Endothelial cell (in vitro differentiated cells): ENCODE results near the gene DENND6B. TPM values are rescaled to one million over a fixed set of nuclear protein-coding genes. Genes with fewer than 3 reads are reported as not detected.
A peak's percentile ranks its signal among the peaks of the same experiment; 100 is the strongest.
"Not testable (repeated sequence)": the region's sequence is repeated elsewhere in the genome, so short reads cannot be mapped to it uniquely, and the experiment has no call there.

Source experiments
- DNase-seq: peaks from one replicate; pipeline ENCODE4 v3.0.0; 2021; ENCODE audit warnings: low spot score
- H3K27ac Mint-ChIP-seq: one replicate; pipeline ENCODE4 v1.8.0; 2021; ENCODE audit warnings: mixed read lengths, inconsistent platforms; ENCODE audit not compliant: unreplicated experiment
- H3K27me3 Mint-ChIP-seq: one replicate; pipeline ENCODE4 v1.8.0; 2021; ENCODE audit warnings: mild to moderate bottlenecking, moderate library complexity, mixed read lengths, inconsistent platforms; ENCODE audit not compliant: unreplicated experiment
- H3K36me3 Mint-ChIP-seq: one replicate; pipeline ENCODE4 v1.8.0; 2021; ENCODE audit warnings: mild to moderate bottlenecking, low read depth, mixed read lengths, inconsistent platforms; ENCODE audit not compliant: unreplicated experiment
- H3K4me1 Mint-ChIP-seq: one replicate; pipeline ENCODE4 v1.8.0; 2021; ENCODE audit warnings: mild to moderate bottlenecking, mixed read lengths, inconsistent platforms; ENCODE audit not compliant: unreplicated experiment
- H3K4me3 Mint-ChIP-seq: one replicate; pipeline ENCODE4 v1.8.0; 2021; ENCODE audit warnings: mild to moderate bottlenecking, mixed read lengths, inconsistent platforms; ENCODE audit not compliant: unreplicated experiment
- H3K9me3 Mint-ChIP-seq: one replicate; pipeline ENCODE4 v1.8.0; 2021; ENCODE audit warnings: mixed read lengths, inconsistent platforms; ENCODE audit not compliant: unreplicated experiment
- CTCF ChIP-seq: fragments of 200-600 bp; sonication (generic); IDR thresholded peaks from one replicate; pipeline ENCODE4 v1.5.0; 2021; ENCODE audit warnings: antibody characterized with exemption; ENCODE audit not compliant: unreplicated experiment
- total RNA-seq: library from RNA; stranded (reverse); fragmentation: NEBNext Ultra II Directional; extraction: Animal tissue kit (Norgen Biotek cat#: 25700); gene quantifications from one replicate; pipeline ENCODE4 v1.2.1, GENCODE V29; 2021; ENCODE audit not compliant: unreplicated experiment

Gene DENND6B
- total RNA-seq, 1 donor from 2014 or later: 3.6 TPM

DNA sequence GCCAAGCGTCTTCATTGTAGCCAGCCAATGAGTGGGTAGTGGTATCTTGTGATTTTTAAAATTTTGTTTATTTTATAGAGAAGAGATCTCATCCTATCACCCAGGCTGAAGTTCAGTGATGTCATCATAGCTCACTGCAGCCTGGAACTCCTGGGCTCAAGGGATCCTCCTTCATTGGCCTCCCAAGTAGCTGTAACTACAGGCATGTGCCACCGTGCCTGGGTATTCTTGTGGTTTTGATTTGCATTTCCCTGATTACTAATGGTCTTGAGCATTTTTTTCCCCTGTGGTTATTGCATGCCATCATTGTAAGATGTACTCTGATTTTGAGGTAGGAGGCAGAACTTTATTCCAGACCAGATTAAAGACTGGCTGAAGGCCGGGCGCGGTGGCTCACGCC, 2.4 kb upstream of the DENND6B start:
- Mint-ChIP-seq H3K36me3 (no peaks in the 10 kb centered on the region), H3K9me3 (no peaks in the 10 kb centered on the region), H3K4me1 (peaks cover 7% of the 10 kb centered on the region), H3K27me3 (peaks cover 7% of the 10 kb centered on the region), H3K4me3 (no peak overlapping the region), H3K27ac (no peak overlapping the region)
- DNase-seq: no peak
- no peak for TF ChIP-seq CTCF

DNA sequence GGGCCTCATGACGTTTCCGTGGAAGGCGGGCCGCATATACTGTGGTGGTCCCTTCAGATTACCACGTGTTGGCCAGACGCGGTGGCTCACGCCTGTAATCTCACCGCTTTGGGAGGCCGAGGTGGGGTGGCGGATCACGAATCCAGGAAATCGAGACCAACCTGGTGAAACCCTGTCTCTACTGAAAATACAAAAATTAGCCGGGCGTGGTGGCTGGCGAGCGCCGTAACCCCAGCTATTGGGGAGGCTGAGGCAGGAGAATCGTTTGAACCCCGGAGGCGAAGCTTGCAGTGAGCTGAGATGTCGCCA, 853 bp upstream of the DENND6B start:
- no peak for TF ChIP-seq CTCF
- Mint-ChIP-seq H3K27me3 (peaks cover 7% of the 10 kb centered on the region), H3K9me3 (no peaks in the 10 kb centered on the region), H3K4me1 (peaks cover 7% of the 10 kb centered on the region), H3K27ac (peak overlapping the region; percentile 61), H3K36me3 (no peaks in the 10 kb centered on the region), H3K4me3 (peak overlapping the region; percentile 84)
- DNase-seq: no peak

DNA sequence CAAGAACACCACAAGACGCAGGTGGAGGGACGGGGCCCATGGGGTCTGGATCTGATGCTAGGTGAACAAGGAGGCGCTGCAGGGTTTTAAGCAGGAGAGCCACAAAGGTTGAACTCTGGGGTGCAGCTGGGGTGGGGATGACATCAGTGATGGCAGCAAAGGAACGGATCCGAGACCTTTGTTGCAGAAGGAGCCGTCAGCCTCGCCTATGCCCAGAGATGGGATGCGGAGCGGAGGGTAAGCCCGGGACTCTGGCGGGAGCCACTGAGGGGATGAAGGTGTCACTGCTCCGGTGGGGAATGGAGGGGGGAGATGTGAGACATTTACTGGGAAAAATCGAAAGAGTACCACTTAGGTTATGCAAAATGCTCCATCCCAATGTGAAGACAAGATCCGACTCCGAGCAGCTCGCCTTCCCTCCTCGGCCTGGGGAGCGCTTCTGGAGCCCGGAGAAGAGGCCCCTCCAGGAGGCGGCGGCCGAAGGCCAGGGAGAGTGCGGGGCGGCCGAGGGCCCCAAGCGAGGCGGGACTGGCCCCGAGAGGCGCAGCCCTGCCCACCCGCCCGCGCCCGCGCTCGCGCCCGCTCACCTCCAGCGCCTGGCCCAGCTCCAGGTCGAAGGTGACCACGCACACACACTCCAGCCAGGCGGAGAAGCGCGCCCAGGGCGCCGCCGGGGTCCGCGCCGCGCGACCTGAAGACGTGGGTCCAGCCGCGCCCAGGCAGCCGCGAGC, 422 bp downstream of the DENND6B start:
- DNase-seq: no peak
- H3K27me3 Mint-ChIP-seq: peaks cover 7% of the 10 kb centered on the region
- H3K4me1 Mint-ChIP-seq: peaks cover 7% of the 10 kb centered on the region
- peak overlapping the region; percentile 36 for H3K27ac Mint-ChIP-seq
- TF ChIP-seq CTCF: no peak
- peak overlapping the region; percentile 93 for H3K4me3 Mint-ChIP-seq
- no peaks in the 10 kb centered on the region for H3K36me3 Mint-ChIP-seq
- no peaks in the 10 kb centered on the region for H3K9me3 Mint-ChIP-seq

GRCh38 chr22:50325444-50326224, 1.2 kb downstream of the DENND6B start:
- Mint-ChIP-seq H3K36me3 (no peaks in the 10 kb centered on the region), H3K27ac (no peak overlapping the region), H3K27me3 (peaks cover 7% of the 10 kb centered on the region), H3K9me3 (no peaks in the 10 kb centered on the region), H3K4me1 (peaks cover 7% of the 10 kb centered on the region), H3K4me3 (peak overlapping the region; percentile 93)
- no peak for DNase-seq
- TF ChIP-seq CTCF: no peak

GRCh38 chr22:50323900-50324299, 2.9 kb downstream of the DENND6B start:
- no peaks in the 10 kb centered on the region for H3K9me3 Mint-ChIP-seq

GRCh38 chr22:50322382-50323104, 4.3 kb downstream of the DENND6B start:
- H3K4me1 Mint-ChIP-seq, H3K27ac Mint-ChIP-seq, H3K9me3 Mint-ChIP-seq, DNase-seq, H3K4me3 Mint-ChIP-seq, H3K36me3 Mint-ChIP-seq, H3K27me3 Mint-ChIP-seq: not testable (repeated sequence)

More at GRCh38 chr22:50323900-50324299, 2.9 kb downstream of the DENND6B start:
- no peak for TF ChIP-seq CTCF
- Mint-ChIP-seq H3K36me3 (no peaks in the 10 kb centered on the region), H3K4me1 (peaks cover 7% of the 10 kb centered on the region), H3K27ac (no peak overlapping the region), H3K4me3 (no peak overlapping the region), H3K27me3 (peaks cover 7% of the 10 kb centered on the region)
- DNase-seq: no peak
